Measurements from ENCODE around the gene PCDHB14.

DNA sequence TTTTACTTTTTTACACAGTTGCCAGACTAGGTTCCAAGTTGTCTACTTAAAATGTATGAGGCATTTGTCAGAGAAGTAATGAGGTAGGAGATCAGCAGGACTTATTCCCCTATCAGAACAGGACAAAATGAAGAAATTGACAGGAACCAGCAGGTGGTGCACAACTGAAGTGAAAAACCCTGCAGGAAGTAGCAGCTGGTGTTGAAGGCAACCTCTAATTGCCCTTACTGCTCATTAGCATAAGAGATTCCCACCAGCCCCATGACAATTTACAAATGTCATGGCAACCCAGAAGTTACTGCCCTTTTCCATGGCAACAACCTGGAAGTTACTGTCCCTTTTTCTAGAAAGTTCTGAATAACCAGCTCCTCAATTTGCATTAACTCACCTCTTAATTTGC lies 27.4 kb downstream of the PCDHB14 start:
- TF ChIP-seq, protein P1, sequence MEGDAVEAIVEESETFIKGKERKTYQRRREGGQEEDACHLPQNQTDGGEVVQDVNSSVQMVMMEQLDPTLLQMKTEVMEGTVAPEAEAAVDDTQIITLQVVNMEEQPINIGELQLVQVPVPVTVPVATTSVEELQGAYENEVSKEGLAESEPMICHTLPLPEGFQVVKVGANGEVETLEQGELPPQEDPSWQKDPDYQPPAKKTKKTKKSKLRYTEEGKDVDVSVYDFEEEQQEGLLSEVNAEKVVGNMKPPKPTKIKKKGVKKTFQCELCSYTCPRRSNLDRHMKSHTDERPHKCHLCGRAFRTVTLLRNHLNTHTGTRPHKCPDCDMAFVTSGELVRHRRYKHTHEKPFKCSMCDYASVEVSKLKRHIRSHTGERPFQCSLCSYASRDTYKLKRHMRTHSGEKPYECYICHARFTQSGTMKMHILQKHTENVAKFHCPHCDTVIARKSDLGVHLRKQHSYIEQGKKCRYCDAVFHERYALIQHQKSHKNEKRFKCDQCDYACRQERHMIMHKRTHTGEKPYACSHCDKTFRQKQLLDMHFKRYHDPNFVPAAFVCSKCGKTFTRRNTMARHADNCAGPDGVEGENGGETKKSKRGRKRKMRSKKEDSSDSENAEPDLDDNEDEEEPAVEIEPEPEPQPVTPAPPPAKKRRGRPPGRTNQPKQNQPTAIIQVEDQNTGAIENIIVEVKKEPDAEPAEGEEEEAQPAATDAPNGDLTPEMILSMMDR (IDR thresholded peaks at IDR 0.05): no peak
- TF ChIP-seq EP300 (IDR thresholded peaks at IDR 0.05) (no peak), POLR2AphosphoS5 (IDR thresholded peaks at IDR 0.05) (no peak), POLR2A (IDR thresholded peaks at IDR 0.05) (no peak)
